Prostate gland (tissue), 2 donors: Measurements from ENCODE around the gene FMNL3. TPM values are rescaled to one million over a fixed set of nuclear protein-coding genes. Genes with fewer than 3 reads are reported as not detected.

Experiments
- DNase-seq: peaks from one replicate; pipeline ENCODE4 v3.0.0-alpha.2; 2019; ENCODE audit warnings: low spot score
- H3K27ac ChIP-seq, 2 donors: fragments of 200-600 bp; sonication (generic); 2 replicates each; pipeline ENCODE4 v1.5.1; 2017 to 2019
- H3K27me3 ChIP-seq: fragments of 200-600 bp; sonication (generic); replicated peaks from 2 replicates; pipeline ENCODE4 v1.5.1; 2019; ENCODE audit not compliant: insufficient read depth
- H3K36me3 ChIP-seq, 2 donors: fragments of 200-600 bp; sonication (generic); 1 replicate in 1 of 2; 2 replicates in 1 of 2; pipeline versions ENCODE4 v1.5.1 to v1.8.1; 2017 to 2019
- H3K4me1 ChIP-seq: fragments of 200-600 bp; sonication (generic); replicated peaks from 2 replicates; pipeline ENCODE4 v1.5.1; 2019
- H3K4me3 ChIP-seq, 2 donors: fragments of 200-600 bp; sonication (generic); 2 replicates each; pipeline ENCODE4 v1.5.1; 2017 to 2019
- H3K9me3 ChIP-seq: fragments of 200-600 bp; sonication (generic); 2 replicates; pipeline ENCODE4 v1.5.1; 2017
- POLR2A ChIP-seq: fragments of 450-650 bp; IDR thresholded peaks from one replicate; pipeline ENCODE4 v1.6.1; 2016; ENCODE audit warnings: antibody characterized with exemption, mild to moderate bottlenecking
- POLR2AphosphoS5 ChIP-seq: sonication (generic); formaldehyde crosslinking; IDR thresholded peaks from one replicate; pipeline ENCODE4 v1.6.1; 2017; ENCODE audit warnings: antibody characterized with exemption
- WGBS: methylation state at CpG from one replicate; pipeline ENCODE4 v1.1.5; 2018; 5-methylcytosine and 5-hydroxymethylcytosine counted together
- intact Hi-C: fragments of 100-400 bp; cut with DNase I; formaldehyde crosslinking; loops from one replicate; pipeline ENCODE4 v1.14.2; 2022
- total RNA-seq, 2 donors: library from RNA; depleted of rRNA; stranded (reverse); fragments of >200 nt; gene quantifications; one replicate each; pipeline ENCODE4 v1.1.0, GENCODE V29; 2016
- TF ChIP-seq, protein P1 (sequence below), 4 experiments: fragments of 200-600 bp in 2 of 4; fragments of 450-650 bp in 2 of 4; sonication (generic) in 2 of 4; IDR thresholded peaks; 1 replicate in 3 of 4; 2 replicates in 1 of 4; pipeline ENCODE4 v1.5.1; 2016 to 2019; ENCODE audit warnings: antibody characterized with exemption in 4 of 4, mild to moderate bottlenecking in 2 of 4, moderate library complexity in 2 of 4

The FMNL3 gene
- total RNA-seq, 2 donors from 2014 or later, result 4.5 to 52.9 TPM

DNA sequence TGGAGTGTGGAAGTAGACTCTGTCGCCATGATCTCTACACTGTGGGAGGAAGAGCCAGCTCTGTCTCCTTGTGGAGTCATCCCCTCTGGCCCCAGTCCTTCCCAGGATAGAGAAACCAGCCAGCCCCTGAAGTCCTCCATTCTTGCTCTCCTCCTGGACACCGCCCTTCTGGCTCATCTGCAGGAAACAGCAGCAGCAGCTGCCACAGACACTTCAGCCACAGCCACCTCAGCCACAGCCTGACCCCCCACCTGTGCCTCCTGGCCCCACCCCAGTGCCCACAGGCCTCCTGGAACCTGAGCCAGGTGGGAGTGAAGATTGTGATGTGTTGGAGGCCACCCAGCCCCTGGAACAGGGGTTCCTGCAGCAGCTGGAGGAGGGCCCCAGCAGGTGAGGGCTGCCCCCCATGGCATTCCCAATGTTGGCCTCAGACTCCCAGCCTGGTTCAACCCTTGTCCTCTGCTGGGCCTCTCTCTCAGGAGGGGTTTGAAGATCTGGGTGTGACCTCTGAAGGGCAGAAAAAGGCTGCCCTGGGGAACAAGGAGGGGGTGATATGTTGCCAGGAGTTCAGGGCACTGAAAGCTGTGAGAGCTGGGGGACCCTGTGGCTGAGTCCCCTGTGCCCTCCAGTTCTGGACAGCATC lies 73.4 kb downstream of the FMNL3 start:
- Histone ChIP-seq H3K27me3 (no peaks in the 10 kb centered on the region), H3K4me3 (no peak overlapping the region), H3K9me3 (no peaks in the 10 kb centered on the region), H3K4me1 (peaks cover 4% of the 10 kb centered on the region), H3K27ac (no peak overlapping the region), H3K36me3 (no peaks in the 10 kb centered on the region)
- intact Hi-C loops, result no loop called here
- no peak for TF ChIP-seq POLR2A
- TF ChIP-seq, protein P1, sequence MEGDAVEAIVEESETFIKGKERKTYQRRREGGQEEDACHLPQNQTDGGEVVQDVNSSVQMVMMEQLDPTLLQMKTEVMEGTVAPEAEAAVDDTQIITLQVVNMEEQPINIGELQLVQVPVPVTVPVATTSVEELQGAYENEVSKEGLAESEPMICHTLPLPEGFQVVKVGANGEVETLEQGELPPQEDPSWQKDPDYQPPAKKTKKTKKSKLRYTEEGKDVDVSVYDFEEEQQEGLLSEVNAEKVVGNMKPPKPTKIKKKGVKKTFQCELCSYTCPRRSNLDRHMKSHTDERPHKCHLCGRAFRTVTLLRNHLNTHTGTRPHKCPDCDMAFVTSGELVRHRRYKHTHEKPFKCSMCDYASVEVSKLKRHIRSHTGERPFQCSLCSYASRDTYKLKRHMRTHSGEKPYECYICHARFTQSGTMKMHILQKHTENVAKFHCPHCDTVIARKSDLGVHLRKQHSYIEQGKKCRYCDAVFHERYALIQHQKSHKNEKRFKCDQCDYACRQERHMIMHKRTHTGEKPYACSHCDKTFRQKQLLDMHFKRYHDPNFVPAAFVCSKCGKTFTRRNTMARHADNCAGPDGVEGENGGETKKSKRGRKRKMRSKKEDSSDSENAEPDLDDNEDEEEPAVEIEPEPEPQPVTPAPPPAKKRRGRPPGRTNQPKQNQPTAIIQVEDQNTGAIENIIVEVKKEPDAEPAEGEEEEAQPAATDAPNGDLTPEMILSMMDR (IDR thresholded peaks at IDR 0.05), result no peak
- TF ChIP-seq POLR2AphosphoS5, result no peak
- WGBS, result 95% methylated on average over 2 of the region's 2 CpGs
- no peak for DNase-seq

DNA sequence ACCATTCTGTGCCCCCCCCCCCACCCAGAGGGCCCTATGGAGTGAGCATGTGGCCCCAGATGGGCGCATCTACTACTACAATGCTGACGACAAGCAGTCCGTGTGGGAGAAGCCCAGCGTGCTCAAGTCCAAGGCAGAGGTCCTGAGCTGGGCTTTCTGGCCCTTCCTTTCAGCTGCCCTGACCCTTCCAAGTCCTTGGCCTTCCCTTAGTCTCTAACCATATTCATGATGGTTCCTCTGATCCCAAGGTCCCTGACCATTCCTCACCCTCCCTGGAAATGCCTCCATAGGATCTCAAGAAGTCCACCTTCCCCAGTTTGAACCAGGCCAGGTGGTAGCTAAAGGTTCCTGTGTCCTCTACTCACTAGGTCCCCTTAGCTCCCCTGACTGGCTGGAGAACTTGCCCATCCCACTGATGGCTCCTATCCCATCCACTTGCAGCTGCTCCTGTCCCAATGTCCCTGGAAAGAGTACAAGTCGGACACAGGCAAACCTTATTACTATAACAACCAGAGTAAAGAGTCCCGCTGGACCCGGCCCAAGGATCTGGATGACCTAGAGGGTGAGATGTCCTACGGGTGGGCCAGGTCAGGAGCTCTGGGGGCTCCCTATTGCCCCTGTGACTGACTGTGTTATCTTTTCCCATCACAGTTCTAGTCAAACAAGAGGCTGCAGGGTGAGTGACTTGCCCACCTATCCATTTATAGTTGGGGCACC lies 74.1 kb downstream of the FMNL3 start:
- Histone ChIP-seq H3K9me3 (no peaks in the 10 kb centered on the region), H3K36me3 (no peaks in the 10 kb centered on the region), H3K4me1 (peaks cover 4% of the 10 kb centered on the region), H3K27ac (no peak overlapping the region), H3K4me3 (no peak overlapping the region), H3K27me3 (no peaks in the 10 kb centered on the region)
- no peak for DNase-seq
- WGBS, result 86% methylated on average over 8 of the region's 8 CpGs
- intact Hi-C loops, result no loop called here
- TF ChIP-seq POLR2AphosphoS5 (no peak), POLR2A (no peak)
- TF ChIP-seq, protein P1 (IDR thresholded peaks at IDR 0.05), result no peak

DNA sequence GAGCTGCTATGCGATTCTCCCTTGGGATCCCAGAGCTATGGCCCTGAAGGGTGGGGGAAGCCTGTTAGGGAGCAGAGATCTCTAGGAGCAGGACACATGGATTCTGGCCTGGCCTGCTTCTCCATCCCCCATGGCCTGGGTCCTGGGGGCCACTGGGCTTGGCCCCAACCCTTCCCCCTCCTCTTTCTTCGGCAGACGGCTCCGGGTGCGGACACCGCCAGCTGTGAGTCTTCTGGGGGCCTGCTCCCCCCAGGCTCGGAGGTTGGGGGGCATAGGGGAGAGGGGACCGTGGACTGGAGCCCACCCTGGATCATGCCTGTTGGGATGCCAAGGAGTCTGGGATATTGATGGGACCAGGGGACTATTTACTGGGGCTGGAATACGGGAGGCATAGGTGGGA lies 74.8 kb downstream of the FMNL3 start:
- no peak for DNase-seq
- TF ChIP-seq POLR2A (no peak), POLR2AphosphoS5 (no peak)
- TF ChIP-seq, protein P1 (IDR thresholded peaks at IDR 0.05), result no peak
- 91% methylated on average over 9 of the region's 9 CpGs for WGBS
- Histone ChIP-seq H3K27me3 (no peaks in the 10 kb centered on the region), H3K36me3 (no peaks in the 10 kb centered on the region), H3K9me3 (no peaks in the 10 kb centered on the region), H3K4me1 (peaks cover 4% of the 10 kb centered on the region), H3K27ac (no peak overlapping the region), H3K4me3 (no peak overlapping the region)
- intact Hi-C loops, result no loop called here

DNA sequence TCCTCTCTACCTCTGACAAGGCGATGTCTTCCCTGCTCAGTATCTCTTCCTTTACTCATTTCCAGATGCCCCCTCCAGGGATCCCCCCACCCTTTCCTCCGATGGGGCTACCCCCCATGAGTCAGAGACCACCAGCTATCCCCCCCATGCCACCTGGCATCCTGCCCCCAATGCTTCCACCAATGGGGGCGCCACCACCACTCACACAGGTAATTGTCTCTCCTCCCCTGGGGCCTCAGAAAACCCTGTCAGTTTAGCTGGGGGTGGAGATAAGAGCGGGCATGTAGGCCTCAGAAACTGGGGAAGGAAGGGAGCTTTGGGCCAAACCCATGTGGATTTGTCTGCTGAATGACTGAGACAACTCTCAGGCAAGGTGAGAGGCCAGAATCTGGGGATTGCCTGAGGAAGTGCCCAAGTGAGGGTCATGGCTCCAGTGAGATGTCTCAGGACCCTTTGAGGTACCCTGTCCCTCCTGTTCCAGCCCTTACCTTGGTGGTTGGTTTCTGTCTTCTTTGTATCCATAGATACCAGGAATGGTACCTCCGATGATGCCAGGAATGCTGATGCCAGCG lies 75.8 kb downstream of the FMNL3 start:
- 94% methylated on average over 6 of the region's 6 CpGs for WGBS
- Histone ChIP-seq H3K4me1 (peaks cover 4% of the 10 kb centered on the region), H3K9me3 (no peaks in the 10 kb centered on the region), H3K27me3 (no peaks in the 10 kb centered on the region), H3K36me3 (no peaks in the 10 kb centered on the region), H3K27ac (no peak overlapping the region), H3K4me3 (no peak overlapping the region)
- TF ChIP-seq POLR2AphosphoS5, result no peak
- no peak for TF ChIP-seq POLR2A
- TF ChIP-seq, protein P1 (IDR thresholded peaks at IDR 0.05), result no peak
- intact Hi-C loops, result no loop called here
- DNase-seq, result no peak
